Smooth muscle cell (in vitro differentiated cells): ENCODE results near the gene GABBR2. TPM values are rescaled to one million over a fixed set of nuclear protein-coding genes. Genes with fewer than 3 reads are reported as not detected.

Source experiments
- DNase-seq: peaks from one replicate; lab custom pipeline; 2025; ENCODE audit not compliant: unreplicated experiment; lab: John Stamatoyannopoulos, UW
- H2AFZ ChIP-seq: fragments of 200-600 bp; sonication (generic); 2 replicates; pipeline ENCODE4 v1.6.0; 2016; ENCODE audit warnings: antibody characterized with exemption, low read depth, mild to moderate bottlenecking
- H3F3A ChIP-seq: fragments of 200-600 bp; sonication (generic); 2 replicates; pipeline ENCODE4 v1.6.0; 2017; ENCODE audit warnings: antibody characterized with exemption, low read depth
- H3K27ac ChIP-seq: fragments of 200-600 bp; sonication (generic); 2 replicates; pipeline ENCODE4 v1.5.1; 2016; ENCODE audit warnings: low read depth, mild to moderate bottlenecking
- H3K27me3 ChIP-seq: fragments of 200-600 bp; sonication (generic); 2 replicates; pipeline ENCODE4 v1.6.1; 2016; ENCODE audit warnings: low read depth, mild to moderate bottlenecking
- H3K36me3 ChIP-seq: fragments of 200-600 bp; sonication (generic); 2 replicates; pipeline ENCODE4 v1.5.1; 2016; ENCODE audit warnings: low read depth
- H3K4me1 ChIP-seq: fragments of 200-600 bp; sonication (generic); 2 replicates; pipeline ENCODE4 v1.5.1; 2016; ENCODE audit warnings: low read depth
- H3K4me2 ChIP-seq: fragments of 200-600 bp; sonication (generic); 2 replicates; pipeline ENCODE4 v1.6.0; 2016; ENCODE audit warnings: mild to moderate bottlenecking
- H3K4me3 ChIP-seq: fragments of 200-600 bp; sonication (generic); 2 replicates; pipeline ENCODE4 v1.5.1; 2016; ENCODE audit warnings: mild to moderate bottlenecking
- H3K79me2 ChIP-seq: fragments of 200-600 bp; sonication (generic); 2 replicates; pipeline ENCODE4 v1.6.0; 2016; ENCODE audit warnings: low read depth, mild to moderate bottlenecking
- H3K9ac ChIP-seq: fragments of 200-600 bp; sonication (generic); 2 replicates; pipeline ENCODE4 v1.6.0; 2016; ENCODE audit warnings: low read depth
- H3K9me3 ChIP-seq: fragments of 200-600 bp; sonication (generic); replicated peaks from 2 replicates; pipeline ENCODE4 v1.5.1; 2016; ENCODE audit warnings: low read depth
- H4K20me1 ChIP-seq: fragments of 200-600 bp; sonication (generic); 2 replicates; pipeline ENCODE4 v1.6.0; 2016; ENCODE audit warnings: low read depth
- WGBS: methylation state at CpG from one replicate; pipeline ENCODE4 v1.1.7; 2016; ENCODE audit warnings: low lambda C conversion rate; 5-methylcytosine and 5-hydroxymethylcytosine counted together
- polyA plus RNA-seq: library from polyadenylated mRNA; unstranded; fragments of >200 nt; fragmentation: Nextera tagmentation; extraction: Ambion mirVana; gene quantifications from 2 replicates; pipeline ENCODE4 v1.2.1, GENCODE V29; 2016
- total RNA-seq: library from RNA; depleted of rRNA; stranded (reverse); fragments of >200 nt; gene quantifications from 2 replicates; pipeline ENCODE4 v1.2.3, GENCODE V29; 2014
- TF ChIP-seq, protein P1 (sequence below): fragments of 200-600 bp; sonication (generic); IDR thresholded peaks from 2 replicates; pipeline ENCODE4 v1.5.1; 2017; ENCODE audit warnings: borderline replicate concordance, mild to moderate bottlenecking, antibody characterized with exemption; ENCODE audit not compliant: insufficient read depth, poor library complexity, severe bottlenecking

GABBR2 gene
- total and polyA plus RNA-seq, 2 experiments from 2014 or later, result 0.25 TPM; not detected in 1

GRCh38 chr9:98339987-98340800, 368.5 kb downstream of the GABBR2 start:
- H3K27me3 ChIP-seq, result peaks cover 11% of the 10 kb centered on the region
- WGBS, result 92% methylated on average over 6 of the region's 6 CpGs
- H3K36me3 ChIP-seq, result no peaks in the 10 kb centered on the region
- no peak overlapping the region for H3K9ac ChIP-seq
- no peaks in the 10 kb centered on the region for H3K79me2 ChIP-seq
- no peak overlapping the region for H3K4me2 ChIP-seq
- no peaks in the 10 kb centered on the region for H3K9me3 ChIP-seq
- no peaks in the 10 kb centered on the region for H3F3A ChIP-seq
- H3K4me1 ChIP-seq, result no peaks in the 10 kb centered on the region
- DNase-seq, result no peak
- H3K27ac ChIP-seq, result no peak overlapping the region
- no peak overlapping the region for H2AFZ ChIP-seq
- TF ChIP-seq, protein P1, sequence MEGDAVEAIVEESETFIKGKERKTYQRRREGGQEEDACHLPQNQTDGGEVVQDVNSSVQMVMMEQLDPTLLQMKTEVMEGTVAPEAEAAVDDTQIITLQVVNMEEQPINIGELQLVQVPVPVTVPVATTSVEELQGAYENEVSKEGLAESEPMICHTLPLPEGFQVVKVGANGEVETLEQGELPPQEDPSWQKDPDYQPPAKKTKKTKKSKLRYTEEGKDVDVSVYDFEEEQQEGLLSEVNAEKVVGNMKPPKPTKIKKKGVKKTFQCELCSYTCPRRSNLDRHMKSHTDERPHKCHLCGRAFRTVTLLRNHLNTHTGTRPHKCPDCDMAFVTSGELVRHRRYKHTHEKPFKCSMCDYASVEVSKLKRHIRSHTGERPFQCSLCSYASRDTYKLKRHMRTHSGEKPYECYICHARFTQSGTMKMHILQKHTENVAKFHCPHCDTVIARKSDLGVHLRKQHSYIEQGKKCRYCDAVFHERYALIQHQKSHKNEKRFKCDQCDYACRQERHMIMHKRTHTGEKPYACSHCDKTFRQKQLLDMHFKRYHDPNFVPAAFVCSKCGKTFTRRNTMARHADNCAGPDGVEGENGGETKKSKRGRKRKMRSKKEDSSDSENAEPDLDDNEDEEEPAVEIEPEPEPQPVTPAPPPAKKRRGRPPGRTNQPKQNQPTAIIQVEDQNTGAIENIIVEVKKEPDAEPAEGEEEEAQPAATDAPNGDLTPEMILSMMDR, result no peak
- no peak overlapping the region for H3K4me3 ChIP-seq
- no peaks in the 10 kb centered on the region for H4K20me1 ChIP-seq

DNA sequence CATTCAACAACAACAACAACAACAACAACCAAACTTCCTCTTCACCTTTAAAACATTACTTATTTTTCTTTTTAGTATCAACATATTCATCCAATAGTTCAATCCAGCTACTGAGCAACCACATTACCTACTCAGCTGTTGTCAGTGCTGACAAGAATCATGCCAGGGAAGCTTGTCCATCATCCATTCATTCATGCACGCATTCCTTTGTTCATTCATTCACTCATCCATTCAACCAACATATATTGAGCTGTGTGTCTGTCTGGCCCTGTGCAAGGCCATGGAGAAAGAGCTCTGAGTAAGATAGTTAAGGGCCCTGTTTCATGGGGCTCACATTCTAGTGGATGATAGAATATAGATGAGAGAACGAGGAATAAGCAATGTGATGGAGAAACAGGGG, 373.1 kb downstream of the GABBR2 start:
- Histone ChIP-seq H3K36me3 (no peaks in the 10 kb centered on the region), H4K20me1 (no peaks in the 10 kb centered on the region), H3F3A (no peaks in the 10 kb centered on the region), H3K9me3 (no peaks in the 10 kb centered on the region), H3K4me3 (no peak overlapping the region), H3K9ac (no peak overlapping the region), H3K79me2 (no peaks in the 10 kb centered on the region), H3K4me2 (no peak overlapping the region), H3K4me1 (no peaks in the 10 kb centered on the region), H3K27ac (no peak overlapping the region), H2AFZ (no peak overlapping the region), H3K27me3 (peaks cover 7% of the 10 kb centered on the region)
- WGBS, result 95% methylated on average over 2 of the region's 2 CpGs
- DNase-seq, result no peak
- TF ChIP-seq, protein P1, result no peak

- no peak for DNase-seq
Observed at GRCh38 chr9:98334796-98335195, 373.9 kb downstream of the GABBR2 start.

More at GRCh38 chr9:98334796-98335195, 373.9 kb downstream of the GABBR2 start:
- Histone ChIP-seq H4K20me1 (no peaks in the 10 kb centered on the region), H3K27me3 (peaks cover 7% of the 10 kb centered on the region), H3K4me1 (no peaks in the 10 kb centered on the region), H3K4me3 (no peak overlapping the region), H2AFZ (no peak overlapping the region), H3K4me2 (no peak overlapping the region), H3K79me2 (no peaks in the 10 kb centered on the region), H3K9ac (no peak overlapping the region), H3K27ac (no peak overlapping the region), H3K9me3 (no peaks in the 10 kb centered on the region), H3F3A (no peaks in the 10 kb centered on the region), H3K36me3 (no peaks in the 10 kb centered on the region)
- 91% methylated on average over 3 of the region's 3 CpGs for WGBS
- TF ChIP-seq, protein P1, result no peak
